GM18499 (cell line): ENCODE measurements around the gene OTUD5.
"Not testable (repeated sequence)": the region's sequence is repeated elsewhere in the genome, so short reads cannot be mapped to it uniquely, and the experiment has no call there.

Source experiments
- ATAC-seq: cut with Tn5 transposase; IDR thresholded peaks from one replicate; pipeline ENCODE4 v1.9.1; 2021; ENCODE audit warnings: moderate number of reproducible peaks; ENCODE audit not compliant: insufficient read depth, unreplicated experiment

Gene OTUD5

GRCh38 chrX:48891402-48892288, 65.8 kb downstream of the OTUD5 start:
- peak; percentile 43 for ATAC-seq

- ATAC-seq, result peak; percentile 15
Measured at GRCh38 chrX:48890934-48891401, 66.4 kb downstream of the OTUD5 start.

GRCh38 chrX:48890296-48890925, 67.0 kb downstream of the OTUD5 start:
- ATAC-seq, result no peak

GRCh38 chrX:48886586-48886985, 70.8 kb downstream of the OTUD5 start:
- not testable (repeated sequence) for ATAC-seq

- ATAC-seq, result no peak
Measured at GRCh38 chrX:48883729-48884128, 73.7 kb downstream of the OTUD5 start.

GRCh38 chrX:48876944-48877343, 80.5 kb downstream of the OTUD5 start:
- ATAC-seq, result not testable (repeated sequence)
